ENCODE measurements around the gene PRADC1. TPM values are rescaled to one million over a fixed set of nuclear protein-coding genes. Genes with fewer than 3 reads are reported as not detected.
A peak's percentile ranks its signal among the peaks of the same experiment; 100 is the strongest.
"Not testable (repeated sequence)": the region's sequence is repeated elsewhere in the genome, so short reads cannot be mapped to it uniquely, and the experiment has no call there.

PRADC1 gene
- total RNA-seq, result 10 to 100 TPM; 16.8 to 23.5 TPM
- long read RNA-seq, donor 1, transcript PRADC1-201 (5 exons, 1,083 nt), result major isoform, 14 of 16 reads
- long read RNA-seq, donor 1, partial matches to known transcripts, result 1 of 16 reads
- long read RNA-seq, donor 1, other reads (novel, unspliced or antisense), result 1 of 16 reads
- long read RNA-seq, donor 2, transcript PRADC1-201 (5 exons, 1,083 nt), result major isoform, 33 of 43 reads
- long read RNA-seq, donor 2, partial matches to known transcripts, result 10 of 43 reads
- long read RNA-seq, donor 2, other reads (novel, unspliced or antisense), result 0 of 43 reads

DNA sequence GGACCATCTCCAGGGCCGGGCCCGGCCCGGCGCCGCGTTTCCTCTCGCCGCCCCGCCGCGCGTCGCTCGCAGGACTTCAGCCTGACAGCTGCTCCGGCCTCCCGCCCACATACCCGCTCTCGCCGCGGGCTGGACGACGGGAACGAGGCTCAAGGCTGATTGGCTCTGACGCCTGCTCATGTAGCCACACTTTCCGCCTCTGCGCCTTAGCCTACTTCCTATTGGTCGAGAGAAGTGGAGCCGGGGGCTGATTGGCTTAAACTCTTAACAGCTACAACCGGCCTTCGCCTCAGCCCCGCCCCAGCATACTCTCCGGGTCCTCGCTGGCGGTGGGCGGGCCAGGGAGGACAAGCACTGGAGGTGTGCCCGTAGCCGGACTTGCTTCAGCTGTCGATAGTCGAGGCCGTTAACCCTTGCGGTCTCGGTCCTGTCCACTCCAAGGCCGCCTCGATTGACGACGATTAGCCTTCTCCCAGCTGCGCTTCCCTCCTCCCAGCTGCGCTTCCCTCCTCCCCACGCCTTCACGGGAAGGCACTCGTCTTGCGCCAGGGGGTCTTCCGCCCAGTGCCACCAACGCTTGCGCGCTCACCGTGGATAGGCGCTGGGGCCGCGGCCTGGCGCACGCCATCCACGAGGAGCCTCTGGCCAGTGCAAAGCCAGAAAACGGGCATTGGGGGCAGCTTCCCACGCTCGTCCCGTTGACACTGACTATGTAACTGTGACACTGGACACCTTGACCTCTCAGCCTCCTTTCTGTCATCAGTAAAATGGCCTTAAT, at the start of gene PRADC1:
PRADC1 (minus strand) TSS at position 86 of the 778 bp plus-strand sequence; CDS start at position 7, 79 bp downstream.
- peak; percentile 99 for DNase-seq (ENCODE audit: low spot score)
- intact Hi-C loops (cut with DNase I), result no loop called here

DNA sequence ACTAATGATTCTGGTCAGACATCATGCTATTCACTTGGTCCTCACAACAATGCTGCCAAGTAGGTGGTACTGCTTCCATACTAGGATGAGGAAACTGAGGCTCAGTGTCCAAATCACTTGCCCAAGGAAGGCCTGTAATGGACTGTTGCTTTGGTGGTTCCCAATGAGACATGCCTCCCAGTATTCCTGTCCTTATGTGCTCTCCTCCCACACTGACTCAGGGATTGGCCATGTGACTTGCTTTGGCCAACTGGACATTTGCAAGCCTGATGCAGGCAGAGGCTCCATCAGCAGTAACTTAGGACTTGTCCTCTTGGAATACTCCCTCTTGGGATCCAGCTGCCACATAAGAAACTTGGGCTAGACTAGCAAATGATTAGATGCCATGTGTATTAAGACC, 48.2 kb upstream of the PRADC1 start:
- no peak for DNase-seq (ENCODE audit: low spot score)
- intact Hi-C loops (cut with DNase I), result no loop called here

DNA sequence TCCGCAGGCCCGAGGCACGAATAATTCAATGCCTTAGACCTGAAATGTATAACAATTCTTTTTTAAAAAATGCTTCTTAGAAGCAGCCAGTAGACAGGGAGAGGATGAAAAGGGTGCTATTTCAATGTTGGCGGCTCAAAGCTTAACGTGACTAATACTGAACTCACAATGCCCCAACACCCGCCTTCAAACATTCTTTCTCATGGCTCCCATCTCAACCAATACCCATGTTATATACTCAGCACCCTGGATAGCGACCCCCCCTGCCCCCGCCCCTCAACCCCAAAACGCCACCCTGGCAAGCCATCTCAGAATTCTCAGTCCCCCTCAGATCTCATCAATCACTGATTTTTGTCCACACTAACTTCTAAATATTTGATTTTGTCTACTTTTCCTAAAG, 46.8 kb upstream of the PRADC1 start:
- DNase-seq (ENCODE audit: low spot score), result no peak
- intact Hi-C loops (cut with DNase I), result no loop called here

DNA sequence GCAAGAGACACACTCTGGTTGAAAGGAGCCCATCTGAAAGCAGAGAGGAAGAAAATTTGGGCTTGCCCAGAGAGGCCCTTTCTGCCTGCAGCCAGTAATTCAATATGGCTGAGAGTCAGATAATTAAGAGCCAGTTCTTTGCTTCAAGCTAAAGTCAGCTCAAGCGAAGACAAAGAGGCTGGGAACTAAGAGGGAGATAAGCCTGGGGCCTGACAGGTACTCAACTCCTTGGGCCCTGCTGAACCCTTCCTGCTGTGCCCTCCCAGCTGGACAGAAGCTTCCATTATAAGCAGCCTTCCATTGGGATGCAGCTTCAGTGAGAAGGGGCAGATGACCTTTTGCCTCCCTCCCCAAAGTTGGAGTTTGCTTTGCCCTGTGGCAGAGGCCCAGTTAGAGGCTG, 39.2 kb upstream of the PRADC1 start:
- no peak for DNase-seq (ENCODE audit: low spot score)
- intact Hi-C loops (cut with DNase I), result loop anchor here in 1 of 2 donors (5.0 kb wide), 1 partner anchor 1640 kb away; no protein-coding TSS in a partner anchor

DNA sequence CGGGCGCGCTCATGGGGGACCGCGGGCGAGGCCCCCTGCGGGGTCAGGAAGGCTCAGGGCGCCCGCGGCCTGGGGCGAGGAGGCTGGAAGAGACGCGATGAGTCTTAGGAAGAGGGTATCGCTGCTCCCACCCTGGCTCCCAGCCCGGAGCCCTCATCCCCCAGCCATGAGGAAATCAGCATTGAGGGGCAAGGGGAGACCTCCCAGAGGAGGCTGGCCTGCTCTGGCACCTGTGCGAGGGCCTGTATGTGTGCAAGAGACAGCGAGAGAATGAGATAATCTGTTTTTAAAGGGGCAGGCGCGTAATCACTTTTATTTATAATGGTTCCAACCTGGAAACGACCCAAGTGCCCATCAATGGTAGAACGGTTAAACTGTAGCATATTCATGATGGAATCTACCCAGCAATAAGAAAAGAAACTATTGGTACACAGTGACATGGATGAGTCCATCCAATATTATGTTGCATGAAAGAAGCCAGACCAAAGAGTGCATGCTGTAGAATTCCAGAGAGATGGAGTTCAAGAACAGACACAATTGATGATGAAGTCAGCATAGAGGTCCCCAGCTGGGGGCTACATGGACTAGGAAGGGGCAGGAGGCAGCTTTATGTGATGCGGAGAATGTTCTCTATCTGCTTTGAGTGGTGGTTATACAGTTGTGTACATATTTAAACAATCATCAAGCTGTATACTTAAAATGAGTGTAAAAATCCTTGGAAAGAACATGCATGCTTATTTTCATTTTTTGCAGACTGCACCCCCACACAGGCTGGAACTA, 36.8 kb upstream of the PRADC1 start:
- no peak for DNase-seq (ENCODE audit: low spot score)
- intact Hi-C loops (cut with DNase I), result loop anchor here in 1 of 2 donors (1.0 to 5.0 kb wide), 2 partner anchors 31 to 1638 kb away; no protein-coding TSS in a partner anchor

DNA sequence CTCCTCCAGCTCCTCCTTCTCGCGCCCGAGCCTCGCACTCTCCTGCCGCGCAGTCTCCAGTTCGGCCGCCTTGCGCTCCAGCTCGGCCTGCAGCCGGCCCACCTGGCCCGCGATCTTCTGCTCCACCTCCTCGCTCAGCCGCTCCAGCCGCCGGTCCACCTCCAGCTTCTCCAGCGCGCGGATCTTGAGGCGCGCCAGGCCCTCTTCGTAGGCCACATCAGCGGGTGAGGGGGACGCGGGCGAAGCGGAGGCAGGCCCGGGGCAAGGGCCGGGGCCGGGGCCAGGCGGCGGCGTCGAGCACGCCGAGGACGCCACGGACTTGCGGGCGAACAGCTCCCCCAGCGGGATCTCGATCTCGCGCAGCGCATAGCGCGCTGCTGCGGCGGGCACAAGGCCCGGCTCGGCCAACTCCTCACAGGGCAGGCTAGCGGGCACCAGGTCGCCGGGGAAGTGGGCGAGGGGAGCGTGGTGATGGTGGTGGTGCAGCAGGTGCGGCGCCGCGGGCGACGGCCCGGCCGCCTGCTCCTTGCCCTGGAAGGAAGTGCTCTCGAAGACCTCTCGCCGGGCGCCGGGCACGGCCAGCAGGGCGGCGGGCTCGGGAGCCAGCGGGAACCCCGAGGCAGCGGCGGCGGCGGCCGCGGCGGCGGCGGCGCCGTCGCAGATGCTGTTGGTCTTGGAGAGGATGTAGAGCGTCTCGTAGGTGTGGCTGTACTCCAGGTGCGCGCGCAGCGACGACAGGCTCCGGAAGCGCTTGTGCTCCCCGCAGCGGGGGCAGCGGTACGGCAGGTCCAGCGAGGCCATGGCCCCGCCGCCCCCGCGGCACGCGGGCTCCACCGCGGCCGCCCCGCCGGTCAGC, 36.0 kb upstream of the PRADC1 start:
- intact Hi-C loops (cut with DNase I), result no loop called here
- DNase-seq (ENCODE audit: low spot score), result peak; percentile 80

DNA sequence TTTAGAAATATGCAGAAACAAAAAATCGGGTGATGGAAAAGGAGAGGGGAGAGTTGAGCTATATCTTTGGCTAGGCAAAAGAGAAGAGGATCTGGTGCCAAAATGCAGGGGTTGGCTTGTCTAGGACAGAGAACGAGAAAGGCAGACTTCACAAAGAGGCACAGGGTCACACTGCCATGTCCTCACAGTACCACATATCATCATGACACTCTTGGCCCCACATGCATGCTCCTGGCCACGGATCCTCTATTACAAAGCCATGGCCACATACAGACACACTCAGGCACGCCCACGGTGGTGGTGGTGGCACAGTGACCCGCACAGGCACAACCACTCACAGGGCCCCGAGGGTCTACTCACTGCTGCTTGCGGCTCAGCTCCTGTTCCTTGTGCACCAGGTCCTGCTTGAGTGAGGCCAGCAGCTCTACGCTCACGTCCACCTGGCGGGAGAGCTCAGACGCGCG, 35.4 kb upstream of the PRADC1 start:
- no peak for DNase-seq (ENCODE audit: low spot score)
- intact Hi-C loops (cut with DNase I), result no loop called here

DNA sequence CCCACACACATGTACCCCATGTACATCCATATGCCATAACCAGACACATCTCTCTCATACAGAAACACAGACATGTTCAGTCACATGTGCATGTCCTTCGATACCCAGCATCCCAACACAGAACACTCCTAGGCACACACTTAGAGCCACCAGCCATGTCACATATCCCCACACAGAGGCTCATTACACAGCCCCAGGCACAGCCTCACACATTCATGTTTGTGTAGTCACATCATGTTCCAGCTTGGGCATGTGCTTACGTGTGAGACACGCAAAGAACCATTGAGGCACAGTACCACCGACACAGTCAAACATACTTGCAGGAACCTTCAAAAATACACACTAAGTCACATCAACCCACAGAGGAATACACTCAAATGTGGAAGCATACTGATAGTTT, 34.0 kb upstream of the PRADC1 start:
- DNase-seq (ENCODE audit: low spot score), result no peak
- intact Hi-C loops (cut with DNase I), result no loop called here

DNA sequence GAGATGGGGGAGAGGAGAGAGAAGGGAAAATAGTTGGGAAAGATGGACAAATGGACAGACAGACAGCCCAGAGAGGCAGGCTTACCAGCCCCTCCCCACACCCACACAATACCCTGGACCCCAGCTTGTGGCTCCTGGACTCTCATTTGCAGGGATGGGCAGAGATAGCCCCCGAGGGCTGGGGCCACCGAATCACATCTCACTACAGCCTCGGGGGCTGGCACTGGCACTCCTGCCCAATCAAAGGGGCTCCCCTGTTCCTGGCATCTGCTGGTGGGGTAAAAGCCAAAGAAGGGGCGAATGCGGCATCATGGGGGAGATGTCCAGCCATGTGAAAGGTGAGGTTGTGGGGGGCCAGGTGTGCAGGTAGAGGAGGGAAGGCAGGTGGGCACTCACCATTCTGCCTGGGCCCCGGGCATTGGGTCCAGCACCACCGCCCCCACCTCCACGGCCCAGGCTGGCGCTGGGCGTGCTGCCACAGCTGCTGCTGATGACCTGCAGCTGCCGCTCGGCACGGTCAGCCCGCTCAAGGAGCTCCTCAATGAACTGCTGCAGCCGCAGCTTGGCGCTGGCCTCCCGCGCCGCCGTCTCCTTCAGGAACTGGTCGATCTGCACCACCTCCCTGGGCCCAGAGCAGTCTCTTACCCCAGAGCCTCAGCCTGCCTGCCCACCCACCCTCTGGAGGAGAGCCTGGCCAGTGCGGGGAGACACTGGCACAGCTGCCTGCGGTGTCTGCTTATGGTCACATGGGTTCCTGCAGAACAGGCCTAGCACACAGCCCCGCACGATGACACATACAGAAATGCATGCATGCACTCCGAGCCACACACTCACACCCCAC, 33.2 kb upstream of the PRADC1 start:
- intact Hi-C loops (cut with DNase I), result no loop called here
- peak; percentile 72 for DNase-seq (ENCODE audit: low spot score)

DNA sequence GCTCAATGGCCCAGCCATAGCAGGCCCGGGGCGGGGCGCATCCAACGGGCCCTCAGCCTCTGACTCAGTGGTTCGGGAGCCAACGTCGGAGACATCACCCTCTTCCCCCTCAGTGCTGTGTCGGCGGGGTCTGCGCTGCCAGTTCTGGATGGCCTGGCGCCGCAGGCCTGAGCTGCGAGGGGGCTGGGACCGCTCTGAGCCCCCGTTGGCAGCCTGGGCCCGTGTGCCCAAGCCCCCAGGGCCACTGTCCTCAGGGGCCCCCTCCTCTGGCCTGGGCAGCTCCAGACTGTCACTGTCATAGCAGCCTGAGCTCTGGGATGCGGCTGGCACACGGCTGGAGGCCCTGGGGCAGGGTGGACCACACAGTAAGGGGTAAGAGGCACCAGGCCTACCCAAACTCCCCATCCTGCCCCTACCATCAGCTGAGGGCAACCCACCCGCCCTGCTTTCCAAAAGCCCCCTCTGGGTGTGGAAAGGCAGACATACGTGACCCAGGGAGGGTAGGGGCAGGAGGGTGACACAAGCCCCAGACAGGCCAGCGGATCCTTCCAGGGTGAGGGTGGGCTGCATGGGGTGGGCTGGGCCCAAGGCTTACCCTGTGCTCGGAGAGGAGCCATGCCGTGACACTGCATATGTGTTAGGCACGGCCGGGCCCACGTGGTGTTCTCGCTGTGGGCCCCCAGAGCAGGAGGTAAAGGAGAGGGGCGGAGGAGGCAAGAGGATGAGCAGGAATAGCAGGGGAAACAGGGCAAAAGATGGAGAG, 32.4 kb upstream of the PRADC1 start:
- peak; percentile 62 for DNase-seq (ENCODE audit: low spot score)
- intact Hi-C loops (cut with DNase I), result no loop called here

DNA sequence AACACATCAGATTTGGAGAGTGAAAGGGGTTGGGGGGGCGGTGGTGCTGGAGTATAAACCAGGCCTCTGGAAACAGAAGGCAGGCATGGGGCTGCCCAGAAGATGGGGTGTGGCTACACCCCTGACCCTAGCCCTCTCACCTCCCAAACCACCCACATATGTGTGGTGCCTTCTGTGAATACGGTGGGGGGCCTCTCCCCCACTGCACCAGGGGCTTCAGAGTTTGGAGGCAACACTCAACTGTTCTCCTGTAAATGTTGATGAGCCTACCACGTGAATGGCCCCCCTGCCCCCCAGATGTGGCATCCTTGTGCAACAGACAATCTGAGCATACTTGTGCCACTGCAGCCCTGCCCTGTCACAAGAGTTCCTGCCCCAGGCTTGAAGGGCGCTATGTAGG, 31.7 kb upstream of the PRADC1 start:
- intact Hi-C loops (cut with DNase I), result no loop called here
- peak; percentile 40 for DNase-seq (ENCODE audit: low spot score)

DNA sequence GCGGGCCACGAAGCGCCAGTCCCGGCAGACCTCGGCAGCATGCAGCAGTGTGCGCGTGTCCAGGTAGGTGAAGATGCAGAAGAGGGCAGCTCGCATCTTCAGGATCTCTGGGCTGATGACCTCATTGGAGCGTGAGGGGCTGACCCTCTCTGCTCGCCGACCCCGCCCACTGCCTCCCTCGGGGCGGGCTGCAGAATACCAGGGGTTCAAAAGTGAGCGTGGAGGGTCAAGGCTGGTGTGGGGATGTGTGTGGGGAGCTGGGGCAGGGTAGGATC, 31.2 kb upstream of the PRADC1 start:
- intact Hi-C loops (cut with DNase I), result no loop called here
- DNase-seq (ENCODE audit: low spot score), result peak; percentile 64

DNA sequence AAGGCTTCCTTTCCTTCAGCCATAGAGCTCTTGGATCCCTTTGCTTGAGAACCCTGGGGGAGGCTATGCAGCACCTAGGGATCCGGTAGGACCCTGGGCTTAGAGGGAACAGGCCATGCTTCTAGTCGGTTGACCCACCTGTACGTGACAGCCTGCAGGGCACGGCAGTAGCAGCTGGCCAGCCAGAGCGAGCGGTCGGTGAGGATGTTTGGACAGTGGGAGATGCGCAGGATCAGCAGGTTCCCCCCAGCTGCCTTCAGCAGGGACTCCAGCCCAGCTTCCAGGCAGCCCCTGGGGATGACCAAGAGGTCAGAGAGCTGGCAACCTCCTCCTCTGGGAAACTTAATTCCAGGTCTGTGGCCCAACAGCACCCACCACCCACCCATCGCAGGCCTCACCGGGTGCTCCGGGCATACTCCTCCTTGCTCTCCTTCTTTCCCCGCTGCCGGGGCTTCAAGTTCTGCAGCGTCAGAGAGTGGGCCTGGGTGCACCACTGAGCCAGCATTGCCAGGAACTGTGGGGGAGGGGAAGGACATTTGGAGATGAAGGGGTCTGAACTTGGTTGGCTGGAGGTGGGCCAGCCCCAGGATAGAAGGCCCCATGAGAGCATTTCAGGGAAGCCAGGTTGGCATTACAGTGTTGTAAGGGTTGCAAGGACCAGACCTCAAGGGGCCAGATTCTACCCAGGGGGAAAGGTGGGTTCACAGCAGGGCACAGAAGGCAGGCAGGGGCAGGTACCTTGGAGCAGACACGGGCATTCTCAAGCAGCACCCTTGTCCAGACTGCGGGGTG, 30.7 kb upstream of the PRADC1 start:
- intact Hi-C loops (cut with DNase I), result no loop called here
- peak; percentile 77 for DNase-seq (ENCODE audit: low spot score)

DNA sequence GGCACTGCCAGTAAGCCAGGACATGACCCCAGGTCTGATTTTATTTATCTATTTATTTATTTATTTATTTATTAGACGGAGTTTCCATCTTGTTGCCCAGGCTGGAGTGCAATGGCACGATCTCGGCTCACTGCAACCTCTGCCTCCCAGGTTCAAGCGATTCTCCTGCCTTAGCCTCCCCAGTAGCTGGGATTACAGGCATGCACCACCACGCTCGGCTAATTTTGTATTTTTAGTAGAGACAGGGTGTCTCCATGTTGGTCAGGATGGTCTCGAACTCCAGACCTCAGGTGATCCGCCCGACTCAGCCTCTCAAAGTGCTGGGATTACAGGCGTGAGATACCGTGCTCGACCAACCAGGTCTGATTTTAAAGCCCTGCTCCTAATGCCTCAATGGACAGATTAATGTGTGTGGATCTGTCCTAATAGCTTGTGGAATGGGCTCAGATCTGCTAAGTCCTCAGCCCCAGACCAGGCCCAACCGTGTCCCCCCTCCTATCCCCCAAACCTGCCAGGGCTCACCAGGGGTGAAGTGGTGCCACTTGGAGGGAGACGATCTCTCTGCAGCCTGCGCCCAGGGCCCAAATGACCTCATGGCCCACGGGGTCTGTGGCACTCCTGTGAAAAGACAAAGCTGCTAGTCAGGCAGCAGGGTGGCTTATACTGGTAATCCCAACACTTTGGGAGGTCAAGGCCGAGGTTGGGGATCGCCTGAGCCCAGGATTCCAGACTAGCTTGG, 29.8 kb upstream of the PRADC1 start:
- peak; percentile 49 for DNase-seq (ENCODE audit: low spot score)
- intact Hi-C loops (cut with DNase I), result not testable (repeated sequence)

DNA sequence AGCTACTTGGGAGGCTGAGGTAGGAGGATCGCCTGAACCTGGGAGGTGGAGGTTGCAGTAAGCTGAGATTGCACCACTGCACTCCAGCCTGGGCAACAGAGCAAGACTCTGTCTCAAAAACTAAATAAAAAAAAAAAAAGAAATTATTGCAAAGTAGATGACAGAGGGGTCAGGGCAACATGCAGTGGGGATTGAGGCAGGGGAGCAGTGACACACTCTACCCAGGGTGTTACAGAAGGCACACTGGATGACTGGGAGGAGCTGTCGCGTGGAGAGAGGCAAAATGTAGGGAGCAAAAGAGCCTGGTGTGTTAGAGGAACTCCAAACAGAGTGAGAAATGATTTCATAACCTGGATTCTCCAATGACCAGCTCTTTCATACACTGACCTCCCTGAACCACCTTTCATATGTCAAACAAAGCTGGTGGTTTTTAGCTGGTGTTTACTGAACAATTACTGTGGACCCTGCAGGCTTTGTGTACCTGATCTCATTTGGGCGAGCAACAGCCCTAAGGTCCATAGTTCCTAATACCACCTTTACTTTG, 29.1 kb upstream of the PRADC1 start:
- DNase-seq (ENCODE audit: low spot score), result no peak
- intact Hi-C loops (cut with DNase I), result no loop called here

Data from posterior vena cava (tissue), 2 donors.